ENCODE measurements around the gene RTP2.

The RTP2 gene

GRCh38 chr3:187673012-187673411 is 29.3 kb downstream of the RTP2 start:
- FAIRE-seq (no peak), DNase-seq (ENCODE audit: low spot score) (peak; percentile 31)

- FAIRE-seq = no peak
- DNase-seq (ENCODE audit: low spot score) = peak; percentile 67
Observed at GRCh38 chr3:187669675-187670504, 32.5 kb downstream of the RTP2 start, which contains the start of gene SST. SST (minus strand) TSS chr3:187670394; CDS start chr3:187670291, 103 bp downstream.

DNA sequence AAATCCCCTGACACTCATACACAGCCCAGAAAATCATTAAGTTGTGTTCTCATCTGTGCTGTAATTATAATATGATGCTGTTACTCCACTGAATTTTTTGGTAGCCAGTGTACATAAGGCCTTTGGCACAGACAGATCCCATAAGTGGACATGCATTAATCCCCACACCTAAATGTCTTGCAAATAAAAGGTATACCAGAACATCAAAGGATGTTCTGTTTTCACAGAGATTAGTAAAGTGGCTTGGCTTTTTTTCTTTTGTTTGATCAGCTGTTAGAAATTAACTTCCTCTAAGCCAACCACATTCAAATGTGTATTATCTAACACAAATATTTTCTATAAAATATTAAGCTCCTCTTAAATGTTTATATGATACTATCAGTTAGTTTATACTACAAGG is 34.8 kb downstream of the RTP2 start:
- FAIRE-seq = no peak
- no peak for DNase-seq (ENCODE audit: low spot score)

GRCh38 chr3:187665764-187666402 is 36.5 kb downstream of the RTP2 start:
- no peak for DNase-seq (ENCODE audit: low spot score)
- FAIRE-seq = no peak

GRCh38 chr3:187665010-187665409 is 37.3 kb downstream of the RTP2 start:
- no peak for DNase-seq (ENCODE audit: low spot score)
- no peak for FAIRE-seq

DNA sequence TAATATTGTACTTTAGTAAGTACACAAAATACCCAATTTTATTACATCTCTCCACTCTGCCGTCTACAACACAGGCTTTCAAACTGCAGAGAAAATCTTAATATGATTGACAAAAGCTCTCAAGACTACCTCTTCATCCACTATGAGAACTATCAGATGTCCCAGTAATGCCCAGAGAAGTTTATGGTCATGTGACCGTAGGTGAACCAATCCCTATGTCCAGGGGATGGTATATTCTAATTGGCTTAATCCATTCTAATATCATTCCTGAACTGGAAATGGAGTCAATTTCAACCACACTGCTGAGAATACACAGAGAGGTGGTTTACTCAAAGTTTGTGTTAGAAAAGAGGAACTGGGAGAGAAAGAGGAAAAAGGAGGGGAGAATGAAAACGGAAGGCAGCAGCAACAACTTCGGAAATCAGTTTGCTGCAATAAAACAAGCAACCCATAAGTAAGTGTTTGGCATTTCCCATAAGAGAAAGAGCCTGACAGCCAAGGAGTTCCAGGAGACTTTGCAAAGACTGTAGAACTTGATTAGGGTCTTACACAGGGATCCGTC is 39.4 kb downstream of the RTP2 start:
- DNase-seq (ENCODE audit: low spot score) (no peak), FAIRE-seq (no peak)

DNA sequence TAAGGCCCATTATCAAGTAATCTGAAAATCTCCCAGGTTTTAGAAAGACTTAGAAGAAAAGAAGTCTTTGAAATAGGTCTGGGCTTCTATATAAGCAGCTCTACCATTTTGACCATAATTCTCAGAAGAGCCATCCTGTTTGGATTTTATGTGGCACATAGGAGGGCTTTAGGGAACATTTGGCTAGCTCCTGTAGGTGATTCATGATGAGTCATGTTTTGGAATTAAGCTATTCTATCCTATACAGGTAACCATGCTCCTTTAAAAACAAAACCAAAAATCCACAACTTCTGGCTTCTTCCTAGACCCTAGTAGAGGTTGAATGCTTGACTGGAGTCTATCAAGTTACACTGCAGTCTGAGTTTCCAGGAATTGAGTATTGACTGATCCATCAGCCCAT is 41.1 kb downstream of the RTP2 start:
- DNase-seq (ENCODE audit: low spot score) = no peak
- no peak for FAIRE-seq

GRCh38 chr3:187651282-187651681 is 51.1 kb downstream of the RTP2 start:
- DNase-seq (ENCODE audit: low spot score) (no peak), FAIRE-seq (no peak)

All from urothelium cell line (cell line).